PC-9 (cell line): ENCODE results near the gene ERBB4.

Experiments
- EZH2 ChIP-seq: fragments of 200-600 bp; sonication (generic); IDR thresholded peaks from 2 replicates; pipeline ENCODE4 v1.8.0; 2017; ENCODE audit warnings: antibody characterized with exemption, low read depth
- TF ChIP-seq, protein P1 (sequence below): fragments of 200-600 bp; sonication (generic); conservative IDR thresholded peaks from 2 replicates; pipeline ENCODE4 v1.6.1; 2017; ENCODE audit warnings: mixed run types, antibody characterized with exemption, mild to moderate bottlenecking, moderate library complexity

- TF ChIP-seq, protein P1, sequence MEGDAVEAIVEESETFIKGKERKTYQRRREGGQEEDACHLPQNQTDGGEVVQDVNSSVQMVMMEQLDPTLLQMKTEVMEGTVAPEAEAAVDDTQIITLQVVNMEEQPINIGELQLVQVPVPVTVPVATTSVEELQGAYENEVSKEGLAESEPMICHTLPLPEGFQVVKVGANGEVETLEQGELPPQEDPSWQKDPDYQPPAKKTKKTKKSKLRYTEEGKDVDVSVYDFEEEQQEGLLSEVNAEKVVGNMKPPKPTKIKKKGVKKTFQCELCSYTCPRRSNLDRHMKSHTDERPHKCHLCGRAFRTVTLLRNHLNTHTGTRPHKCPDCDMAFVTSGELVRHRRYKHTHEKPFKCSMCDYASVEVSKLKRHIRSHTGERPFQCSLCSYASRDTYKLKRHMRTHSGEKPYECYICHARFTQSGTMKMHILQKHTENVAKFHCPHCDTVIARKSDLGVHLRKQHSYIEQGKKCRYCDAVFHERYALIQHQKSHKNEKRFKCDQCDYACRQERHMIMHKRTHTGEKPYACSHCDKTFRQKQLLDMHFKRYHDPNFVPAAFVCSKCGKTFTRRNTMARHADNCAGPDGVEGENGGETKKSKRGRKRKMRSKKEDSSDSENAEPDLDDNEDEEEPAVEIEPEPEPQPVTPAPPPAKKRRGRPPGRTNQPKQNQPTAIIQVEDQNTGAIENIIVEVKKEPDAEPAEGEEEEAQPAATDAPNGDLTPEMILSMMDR = no peak
- TF ChIP-seq EZH2 = no peak
Measured at GRCh38 chr2:212146416-212146815, 392.2 kb downstream of the ERBB4 start.
